IMR-90 (cell line): ENCODE data around the gene ALKBH1. TPM values are rescaled to one million over a fixed set of nuclear protein-coding genes. Genes with fewer than 3 reads are reported as not detected.

Experiments
- ATAC-seq: fragments of 200-7000 bp; cut with Tn5 transposase; 2 replicates; pipeline ENCODE4 v1.9.1; 2020; ENCODE audit warnings: low read depth, mild to moderate bottlenecking, moderate library complexity
- BruUV-seq: library from RNA; stranded (reverse); fragments of 400-500 nt; replicated peaks from 2 replicates; lab custom pipeline; 2021; lab: Mats Ljungman, UMichigan
- CTCF ChIA-PET: fragments of 300-600 bp; formaldehyde crosslinking; extraction: SDS; loops from one replicate; lab custom pipeline; 2021; ENCODE audit warnings: antibody characterized with exemption; lab: Yijun Ruan, JAX
- POLR2A ChIA-PET: fragments of 300-600 bp; sonication (Branson Sonifier 250); formaldehyde crosslinking; loops from one replicate; lab custom pipeline; 2022; ENCODE audit warnings: antibody characterized with exemption; ENCODE audit not compliant: unreplicated experiment; lab: Charles Lee
- DNase-seq: peaks from one replicate; pipeline ENCODE4 v3.0.0; 2013
- H2AFZ ChIP-seq: replicated peaks from 2 replicates; pipeline ENCODE3; 2013; ENCODE audit warnings: low read length, mild to moderate bottlenecking; ENCODE audit not compliant: poor library complexity
- H2AK5ac ChIP-seq: 2 replicates; pipeline ENCODE4 v1.6.1; 2013; ENCODE audit warnings: low read depth, low read length, inconsistent platforms
- H2AK9ac ChIP-seq: replicated peaks from 2 replicates; pipeline ENCODE3; 2013; ENCODE audit warnings: mild to moderate bottlenecking, low read depth, low read length, moderate library complexity; ENCODE audit not compliant: poor library complexity
- H2BK120ac ChIP-seq: 2 replicates; pipeline ENCODE4 v1.6.1; 2013; ENCODE audit warnings: low read depth, low read length, inconsistent platforms
- H2BK15ac ChIP-seq: 3 replicates; pipeline ENCODE4 v1.6.1; 2013; ENCODE audit warnings: low read depth, low read length, inconsistent platforms
- H2BK20ac ChIP-seq: 2 replicates; pipeline ENCODE4 v1.6.1; 2013; ENCODE audit warnings: low read depth, mild to moderate bottlenecking, inconsistent platforms, low read length, moderate library complexity
- H2BK5ac ChIP-seq: 2 replicates; pipeline ENCODE4 v1.6.1; 2013; ENCODE audit warnings: mild to moderate bottlenecking, low read depth, low read length, inconsistent platforms; ENCODE audit not compliant: poor library complexity, severe bottlenecking
- H3K14ac ChIP-seq: replicated peaks from 2 replicates; pipeline ENCODE4 v1.6.1; 2013; ENCODE audit warnings: low read depth, low read length, inconsistent platforms
- H3K18ac ChIP-seq: 2 replicates; pipeline ENCODE4 v1.6.1; 2013; ENCODE audit warnings: low read depth, low read length, control low read depth
- H3K23ac ChIP-seq: 2 replicates; pipeline ENCODE4 v1.6.1; 2013; ENCODE audit warnings: low read depth, low read length, inconsistent platforms
- H3K27ac ChIP-seq: 2 replicates; pipeline ENCODE4 v1.5.1; 2013; ENCODE audit warnings: mild to moderate bottlenecking, control low read depth, low read length; ENCODE audit not compliant: insufficient read depth
- H3K27me3 ChIP-seq: 2 replicates; pipeline ENCODE4 v1.6.1; 2013; ENCODE audit warnings: low read length; ENCODE audit not compliant: control insufficient read depth, insufficient read depth
- H3K36me3 ChIP-seq: 2 replicates; pipeline ENCODE4 v1.6.1; 2013; ENCODE audit warnings: low read length, mixed read lengths; ENCODE audit not compliant: control insufficient read depth, insufficient read depth
- H3K4ac ChIP-seq: 2 replicates; pipeline ENCODE4 v1.6.1; 2013; ENCODE audit warnings: low read depth, low read length, inconsistent platforms
- H3K4me1 ChIP-seq: 2 replicates; pipeline ENCODE4 v1.6.1; 2013; ENCODE audit warnings: low read length, mixed read lengths; ENCODE audit not compliant: control insufficient read depth, insufficient read depth
- H3K4me2 ChIP-seq: 2 replicates; pipeline ENCODE4 v1.6.1; 2013; ENCODE audit warnings: low read depth, mild to moderate bottlenecking, control low read depth, low read length, moderate library complexity
- H3K4me3 ChIP-seq: 2 replicates; pipeline ENCODE4 v1.5.1; 2013; ENCODE audit warnings: low read depth, mild to moderate bottlenecking, control low read depth, low read length, moderate library complexity; ENCODE audit not compliant: insufficient read depth
- H3K56ac ChIP-seq: 2 replicates; pipeline ENCODE4 v1.6.1; 2013; ENCODE audit warnings: low read length, inconsistent platforms; ENCODE audit not compliant: insufficient read depth; ENCODE audit errors: extremely low read depth
- H3K79me1 ChIP-seq, 2 experiments: 2 replicates each; pipeline ENCODE4 v1.6.1; 2013; ENCODE audit warnings: low read length in 2 of 2, inconsistent platforms in 1 of 2, low read depth in 1 of 2
- H3K9ac ChIP-seq: 2 replicates; pipeline ENCODE4 v1.6.1; 2013; ENCODE audit warnings: low read depth, low read length, control low read depth
- H3K9me1 ChIP-seq: 2 replicates; pipeline ENCODE4 v1.6.1; 2013; ENCODE audit warnings: low read length, inconsistent platforms; ENCODE audit not compliant: insufficient read depth
- H3K9me3 ChIP-seq: 2 replicates; pipeline ENCODE4 v1.6.1; 2013; ENCODE audit warnings: low read length; ENCODE audit not compliant: control insufficient read depth, insufficient read depth
- H4K20me1 ChIP-seq: 2 replicates; pipeline ENCODE4 v1.6.1; 2013; ENCODE audit warnings: low read length, inconsistent platforms; ENCODE audit not compliant: insufficient read depth
- H4K5ac ChIP-seq: 2 replicates; pipeline ENCODE4 v1.6.1; 2013; ENCODE audit warnings: mild to moderate bottlenecking, low read depth, low read length, control low read depth
- H4K8ac ChIP-seq, 2 experiments: 2 replicates each; pipeline ENCODE4 v1.6.1; 2013; ENCODE audit warnings: low read depth in 2 of 2, low read length in 2 of 2, control low read depth in 1 of 2, inconsistent platforms in 1 of 2
- H4K91ac ChIP-seq: 2 replicates; pipeline ENCODE4 v1.6.1; 2013; ENCODE audit warnings: low read depth, low read length, inconsistent platforms; ENCODE audit not compliant: insufficient read depth
- POLR2A ChIP-seq: IDR thresholded peaks from 2 replicates; pipeline ENCODE4 v1.6.1; 2012; ENCODE audit warnings: mild to moderate bottlenecking, low read depth, low read length
- WGBS, 2 experiments: methylation state at CpG; one replicate each; pipeline versions ENCODE4 v1.1.5 to v1.1.7; 2013; ENCODE audit warnings: missing lambda C conversion rate in 2 of 2; ENCODE audit not compliant: insufficient read length in 1 of 2; ENCODE audit errors: extremely low coverage in 2 of 2; 5-methylcytosine and 5-hydroxymethylcytosine counted together
- dilution Hi-C: fragments of 300-500 bp; cut with HindIII; formaldehyde crosslinking; loops from one replicate; pipeline ENCODE4 v1.14.3; 2018; ENCODE audit warnings: low sequenced_read_pairs; ENCODE audit not compliant: unreplicated experiment
- in situ Hi-C: fragments of 300-500 bp; cut with MboI; formaldehyde crosslinking; loops from 3 replicates; pipeline ENCODE4 v1.14.3; 2019; ENCODE audit warnings: low sequenced_read_pairs, inconsistent platforms, mixed read lengths
- intact Hi-C: fragments of 100-400 bp; cut with micrococcal nuclease; formaldehyde crosslinking; loops from 2 replicates; pipeline ENCODE4 v1.10.0; 2022
- polyA plus RNA-seq, 3 experiments: library from polyadenylated mRNA; depleted of rRNA; stranded (reverse); fragments of >200 nt; gene quantifications; 2 replicates each; pipeline ENCODE4 v1.2.3, GENCODE V29; 2012; ENCODE audit warnings: low replicate concordance in 1 of 3
- total RNA-seq: library from RNA; depleted of rRNA; stranded (reverse); fragments of >200 nt; gene quantifications from 2 replicates; pipeline ENCODE4 v1.2.3, GENCODE V29; 2012

Gene ALKBH1
- total and polyA plus RNA-seq, 2 of the 4 experiments (the other 2 are of a cell fraction): 10.0 to 10.8 TPM

DNA sequence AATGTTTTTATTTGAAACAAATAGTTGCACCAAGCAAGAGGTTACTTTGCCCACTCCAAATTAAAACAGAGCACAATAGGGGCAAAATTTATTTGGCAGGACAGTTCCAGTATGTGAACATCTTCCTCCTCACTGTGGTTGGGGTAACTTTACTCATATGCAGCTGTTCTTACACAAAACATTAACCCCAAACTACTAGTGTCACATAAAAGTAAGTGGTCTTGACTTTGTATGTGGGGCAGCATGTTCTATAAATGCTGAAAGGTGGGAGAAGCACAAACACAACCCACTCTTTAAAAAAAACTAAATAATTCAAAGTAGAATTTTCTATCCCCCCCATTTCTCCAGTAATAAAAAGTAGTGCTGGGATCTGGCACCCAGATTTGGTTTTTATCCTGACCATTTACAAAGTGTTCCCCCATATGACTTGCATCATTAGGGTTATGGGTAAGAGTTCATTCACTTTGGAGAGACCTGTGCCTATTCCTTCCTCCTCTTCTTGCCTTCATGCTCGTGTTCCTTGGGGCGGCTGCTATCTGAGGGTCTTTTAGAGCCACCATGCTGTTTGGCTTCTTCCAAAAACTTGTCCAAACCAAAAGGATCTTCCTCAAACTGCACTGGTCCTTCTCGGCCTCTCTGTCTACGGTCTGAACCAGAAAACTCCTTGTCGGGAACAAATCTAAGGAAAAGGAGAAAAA, 9.9 kb upstream of the ALKBH1 start:
- dilution Hi-C loops (no loop called here), in situ Hi-C loops (loop anchor here (10.0 kb wide), 1 partner anchor 253 kb away; no protein-coding TSS in a partner anchor), intact Hi-C loops (no loop called here)
- Histone ChIP-seq H2AK9ac (no peak overlapping the region), H4K91ac (no peak overlapping the region), H2BK5ac (no peak overlapping the region), H3K27me3 (no peaks in the 10 kb centered on the region), H3K56ac (no peak overlapping the region), H3K9me1 (0 out of 2 replicates have a peak, but pooled peaks cover 2% of the 10 kb centered on the region), H4K20me1 (peaks cover 3% of the 10 kb centered on the region; the same call in 1 of the 2 replicates), H3K18ac (no peak overlapping the region), H3K9me3 (no peaks in the 10 kb centered on the region), H3K4me1 (no peaks in the 10 kb centered on the region), H2BK120ac (no peak overlapping the region), H3K4me3 (no peak overlapping the region), H2BK20ac (no peak overlapping the region), H3K27ac (no peak overlapping the region), H2AFZ (no peak overlapping the region), H3K4ac (no peak overlapping the region), H3K23ac (no peak overlapping the region), H2AK5ac (no peak overlapping the region), H3K4me2 (no peak overlapping the region), H3K14ac (no peak overlapping the region), H3K79me1 (peaks cover 11 to 15% of the 10 kb centered on the region in 2 experiments), H3K36me3 (peaks cover 43% of the 10 kb centered on the region), H4K5ac (no peak overlapping the region), H4K8ac (no peak overlapping the region), H3K9ac (no peak overlapping the region), H2BK15ac (no peak overlapping the region)
- ChIA-PET POLR2A (no interaction called here), CTCF (interaction anchor here (0.6 kb wide), 2 partner anchors 11 to 139 kb away, joined by 3 read pairs; no protein-coding TSS in a partner anchor)
- ATAC-seq (no peak), DNase-seq (no peak)
- TF ChIP-seq POLR2A: no peak
- BruUV-seq: TSS peak; percentile 99
- no CpG with 5 or more reads among the region's 5 CpGs for WGBS, 2 experiments
